Gastrocnemius medialis (tissue), 4 donors: ENCODE measurements around the gene ADAMTS2. TPM values are rescaled to one million over a fixed set of nuclear protein-coding genes. Genes with fewer than 3 reads are reported as not detected.

Experiments
- ATAC-seq, 2 donors: fragments of 150-250 bp; one replicate each; pipeline ENCODE4 v1.9.1; 2016
- DNase-seq, 2 donors: peaks; one replicate each; pipeline ENCODE4 v3.0.0-alpha.2; 2019
- H3K27ac ChIP-seq, 4 donors: fragments of 200-600 bp; sonication (generic); 1 replicate in 1 of 4; 2 replicates in 3 of 4; pipeline ENCODE4 v1.5.1; 2016 to 2018; ENCODE audit warnings: mild to moderate bottlenecking in 2 of 4, moderate library complexity in 1 of 4
- H3K27me3 ChIP-seq, 3 donors: fragments of 200-600 bp; sonication (generic) in 2 of 3; 1 replicate in 1 of 3; 2 replicates in 2 of 3; pipeline versions ENCODE4 v1.5.1 to v1.6.0; 2016 to 2019; ENCODE audit warnings: mild to moderate bottlenecking in 1 of 3, moderate library complexity in 1 of 3
- H3K36me3 ChIP-seq, 2 donors: fragments of 200-600 bp; sonication (generic) in 1 of 2; one replicate each; pipeline ENCODE4 v1.5.1; 2017 to 2018
- H3K4me1 ChIP-seq, 2 donors: fragments of 200-600 bp; sonication (generic) in 1 of 2; one replicate each; pipeline ENCODE4 v1.5.1; 2016 to 2017; ENCODE audit warnings: mild to moderate bottlenecking in 2 of 2
- H3K4me3 ChIP-seq, 4 donors: fragments of 200-600 bp; sonication (generic) in 3 of 4; 1 replicate in 1 of 4; 2 replicates in 3 of 4; pipeline ENCODE4 v1.5.1; 2016 to 2019; ENCODE audit warnings: mild to moderate bottlenecking in 2 of 4
- H3K9me3 ChIP-seq, 3 donors: fragments of 200-600 bp; sonication (generic) in 2 of 3; 1 replicate in 1 of 3; 2 replicates in 2 of 3; pipeline ENCODE4 v1.5.1; 2016 to 2019
- CTCF ChIP-seq, 5 experiments: fragments of 450-650 bp in 3 of 5; fragments of 200-600 bp in 2 of 5; sonication (generic) in 2 of 5; IDR thresholded peaks in 4 of 5; conservative IDR thresholded peaks in 1 of 5; 1 replicate in 4 of 5; 2 replicates in 1 of 5; pipeline ENCODE4 v1.5.1; 2016 to 2019; ENCODE audit warnings: antibody characterized with exemption in 5 of 5, mild to moderate bottlenecking in 3 of 5, moderate library complexity in 3 of 5
- POLR2A ChIP-seq, 2 donors: fragments of 450-650 bp; IDR thresholded peaks; one replicate each; pipeline ENCODE4 v1.6.1; 2017; ENCODE audit warnings: antibody characterized with exemption in 2 of 2, mild to moderate bottlenecking in 2 of 2, moderate library complexity in 2 of 2
- in situ Hi-C, 4 donors: fragments of 200-750 bp; cut with MboI; loops; one replicate each; pipeline versions ENCODE4 v1.15.0 to v1.8.0; 2017; ENCODE audit warnings: low sequenced_read_pairs in 4 of 4
- intact Hi-C: fragments of 100-400 bp; cut with DNase I; formaldehyde crosslinking; loops from one replicate; pipeline ENCODE4 v1.15.1; 2023; ENCODE audit warnings: low total_unique reads
- total RNA-seq, 4 donors: library from RNA; depleted of rRNA; stranded (reverse); fragments of >200 nt; gene quantifications; one replicate each; pipeline versions ENCODE4 v1.1.0 to v1.2.3, GENCODE V29; 2016

The ADAMTS2 gene
- total RNA-seq, 4 donors from 2014 or later: 0.78 to 3.8 (median 2.0) TPM

- TF ChIP-seq POLR2A (IDR thresholded peaks at IDR 0.05): no peak
- TF ChIP-seq CTCF (IDR thresholded peaks at IDR 0.05 in 4 of 5, conservative IDR thresholded peaks at IDR 0.05 in 1 of 5): no peak
- no peak for ATAC-seq
- H3K4me3 ChIP-seq: no peak overlapping the region
- peaks cover 23% of the 10 kb centered on the region in 2 donors for H3K4me1 ChIP-seq
- no peaks in the 10 kb centered on the region for H3K9me3 ChIP-seq
- in situ Hi-C loops: no loop called here
- no peaks in the 10 kb centered on the region for H3K27me3 ChIP-seq
- no peak for DNase-seq
- no peak overlapping the region for H3K27ac ChIP-seq
- intact Hi-C loops: no loop called here
- no peaks in the 10 kb centered on the region for H3K36me3 ChIP-seq
Measured at GRCh38 chr5:179290681-179291540, 54.4 kb downstream of the ADAMTS2 start.

GRCh38 chr5:179289756-179290385, 55.4 kb downstream of the ADAMTS2 start:
- H3K27me3 ChIP-seq: no peaks in the 10 kb centered on the region
- H3K27ac ChIP-seq: no peak overlapping the region
- peaks cover 27 to 33% of the 10 kb centered on the region in 2 donors for H3K4me1 ChIP-seq
- intact Hi-C loops: loop anchor here (10.0 kb wide), 1 partner anchor 335 kb away; the partner anchor contains the start of gene HNRNPH1
- no peak overlapping the region for H3K4me3 ChIP-seq
- DNase-seq: no peak
- ATAC-seq: no peak
- TF ChIP-seq POLR2A (IDR thresholded peaks at IDR 0.05) (no peak), CTCF (IDR thresholded peaks at IDR 0.05 in 4 of 5, conservative IDR thresholded peaks at IDR 0.05 in 1 of 5) (no peak)
- no peaks in the 10 kb centered on the region for H3K36me3 ChIP-seq
- H3K9me3 ChIP-seq: no peaks in the 10 kb centered on the region
- in situ Hi-C loops: no loop called here

- in situ Hi-C loops: no loop called here
- no peak for DNase-seq
- intact Hi-C loops: loop anchor here (10.0 kb wide), 1 partner anchor 336 kb away; the partner anchor contains the start of gene HNRNPH1
- no peak for TF ChIP-seq POLR2A (IDR thresholded peaks at IDR 0.05)
- TF ChIP-seq CTCF (IDR thresholded peaks at IDR 0.05 in 4 of 5, conservative IDR thresholded peaks at IDR 0.05 in 1 of 5): no peak
- Histone ChIP-seq H3K36me3 (no peaks in the 10 kb centered on the region), H3K27me3 (no peaks in the 10 kb centered on the region), H3K27ac (peak overlapping the region in 2 of 4 donors; percentile 65 to 68), H3K9me3 (no peaks in the 10 kb centered on the region), H3K4me1 (peaks cover 30 to 35% of the 10 kb centered on the region in 2 donors), H3K4me3 (no peak overlapping the region)
- no peak for ATAC-seq
Measured at GRCh38 chr5:179288809-179289185, 56.5 kb downstream of the ADAMTS2 start.

- H3K27ac ChIP-seq: peak overlapping the region in 3 of 4 donors; percentile 52 to 68 (median 65)
- no peak for DNase-seq
Measured at GRCh38 chr5:179288101-179288808, 57.0 kb downstream of the ADAMTS2 start.

More at GRCh38 chr5:179288101-179288808, 57.0 kb downstream of the ADAMTS2 start:
- H3K9me3 ChIP-seq: no peaks in the 10 kb centered on the region
- no peak for TF ChIP-seq CTCF (IDR thresholded peaks at IDR 0.05 in 4 of 5, conservative IDR thresholded peaks at IDR 0.05 in 1 of 5)
- no peak for TF ChIP-seq POLR2A (IDR thresholded peaks at IDR 0.05)
- no peaks in the 10 kb centered on the region for H3K36me3 ChIP-seq
- H3K4me1 ChIP-seq: peaks cover 30 to 35% of the 10 kb centered on the region in 2 donors
- in situ Hi-C loops: no loop called here
- intact Hi-C loops: loop anchor here (10.0 kb wide), 1 partner anchor 337 kb away; the partner anchor contains the start of gene HNRNPH1
- no peak overlapping the region for H3K4me3 ChIP-seq
- peak in 1 of 2 donors; percentile 10 for ATAC-seq
- H3K27me3 ChIP-seq: no peaks in the 10 kb centered on the region
